ENCODE results near the gene CEBPZOS.
A peak's percentile ranks its signal among the peaks of the same experiment; 100 is the strongest.

CEBPZOS gene

DNA sequence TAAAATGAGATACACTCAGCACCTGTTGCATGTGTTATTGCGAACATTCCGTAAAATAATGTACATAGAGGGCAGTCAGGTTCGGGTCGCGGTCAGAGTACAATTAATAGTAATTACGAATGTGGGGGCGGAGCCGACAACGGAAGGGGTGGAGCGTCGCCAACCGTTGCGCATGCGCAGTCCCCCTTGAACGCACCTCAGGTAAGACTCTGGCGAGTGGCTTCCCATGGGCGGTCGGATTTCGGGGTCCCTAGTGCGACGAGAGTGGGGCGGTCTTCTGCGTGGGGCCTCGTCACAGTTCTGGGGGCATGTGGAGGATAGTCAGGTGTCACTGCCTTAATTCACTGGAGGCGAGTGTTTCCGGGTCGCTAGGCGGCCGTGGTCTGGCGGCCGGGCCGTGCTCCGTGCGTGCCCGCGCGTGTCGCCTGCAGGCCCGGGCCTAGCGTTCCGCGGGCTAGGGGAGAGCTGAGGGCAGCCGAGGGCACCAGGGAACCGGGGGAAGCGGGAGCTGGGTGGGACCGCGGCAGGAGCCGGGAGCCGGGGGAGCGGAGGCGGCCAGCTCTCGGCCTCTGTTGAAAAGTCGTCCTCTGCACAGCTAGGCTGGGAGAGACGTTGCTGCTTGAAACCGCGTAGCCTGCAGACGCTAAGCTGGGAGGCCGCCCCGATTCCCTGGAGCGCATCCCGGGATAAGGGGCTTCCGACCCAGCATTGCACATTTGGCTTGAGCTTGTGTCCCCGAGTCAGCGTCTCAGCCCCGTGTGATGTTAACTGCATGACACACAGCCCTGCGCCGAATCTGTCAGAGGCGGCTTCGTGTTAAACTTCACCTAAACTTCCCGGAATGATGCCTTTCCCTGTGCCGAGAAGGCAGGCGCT lies at the start of gene CEBPZOS:
CEBPZOS (plus strand) TSS at position 177 of the 876 bp plus-strand sequence. CDS start 3,209 bp downstream, outside the sequence.
- DNase-seq = peak; percentile 20

DNA sequence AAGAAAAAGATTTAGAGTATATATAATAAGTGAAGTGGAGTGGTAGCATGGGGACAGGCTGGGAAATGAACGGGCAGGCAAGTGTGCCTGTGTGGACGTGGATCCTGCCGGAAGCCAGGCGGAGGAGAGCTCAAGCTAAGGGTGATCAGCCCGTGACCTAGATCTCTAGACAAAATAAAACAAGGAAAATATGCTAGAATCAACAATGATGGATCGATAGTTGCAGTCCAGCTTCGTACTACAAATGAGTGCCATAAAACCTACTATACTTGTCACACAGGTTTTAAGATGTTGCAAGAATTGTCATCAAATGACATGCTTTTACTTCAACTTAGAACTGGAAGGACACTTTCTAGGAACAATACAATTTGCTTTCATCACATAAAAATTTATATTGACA lies 48.0 kb upstream of the CEBPZOS start:
- no peak for DNase-seq

- no peak for DNase-seq
These were observed 46.5 kb upstream of the CEBPZOS start for GRCh38 chr2:37149626-37150322.

- DNase-seq = no peak
These were observed 43.1 kb upstream of the CEBPZOS start for GRCh38 chr2:37153224-37153623.

- no peak for DNase-seq
These were observed 41.5 kb upstream of the CEBPZOS start for GRCh38 chr2:37154785-37155184.

- no peak for DNase-seq
These were observed 40.0 kb upstream of the CEBPZOS start for GRCh38 chr2:37156071-37156856.

GRCh38 chr2:37156857-37157714 lies 39.2 kb upstream of the CEBPZOS start, which contains the start of gene EIF2AK2:
Gene EIF2AK2 (minus strand): TSS chr2:37156980. CDS start chr2:37147806, 9,174 bp downstream.
- DNase-seq = peak; percentile 54

DNA sequence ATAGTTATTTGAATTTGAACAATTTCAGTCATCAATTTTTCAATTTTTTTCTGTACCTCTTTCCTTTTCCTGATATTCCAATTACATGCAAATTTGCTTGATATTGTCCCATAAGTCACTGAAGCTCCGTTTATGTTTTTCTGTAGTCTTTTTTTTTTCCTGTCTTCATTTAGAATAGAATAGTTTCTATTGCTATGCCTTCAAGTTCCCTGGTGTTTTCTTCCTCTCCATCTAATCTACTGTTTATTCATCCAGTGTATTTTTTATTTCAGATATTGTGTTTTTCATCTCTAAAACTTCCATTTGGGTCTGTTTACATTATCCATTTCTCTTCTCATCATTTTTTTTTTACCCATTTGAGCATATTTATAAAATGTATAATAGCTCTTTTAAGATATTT lies 31.5 kb upstream of the CEBPZOS start:
- no peak for DNase-seq

- no peak for DNase-seq
These were observed 28.6 kb upstream of the CEBPZOS start for GRCh38 chr2:37167636-37168180.

DNA sequence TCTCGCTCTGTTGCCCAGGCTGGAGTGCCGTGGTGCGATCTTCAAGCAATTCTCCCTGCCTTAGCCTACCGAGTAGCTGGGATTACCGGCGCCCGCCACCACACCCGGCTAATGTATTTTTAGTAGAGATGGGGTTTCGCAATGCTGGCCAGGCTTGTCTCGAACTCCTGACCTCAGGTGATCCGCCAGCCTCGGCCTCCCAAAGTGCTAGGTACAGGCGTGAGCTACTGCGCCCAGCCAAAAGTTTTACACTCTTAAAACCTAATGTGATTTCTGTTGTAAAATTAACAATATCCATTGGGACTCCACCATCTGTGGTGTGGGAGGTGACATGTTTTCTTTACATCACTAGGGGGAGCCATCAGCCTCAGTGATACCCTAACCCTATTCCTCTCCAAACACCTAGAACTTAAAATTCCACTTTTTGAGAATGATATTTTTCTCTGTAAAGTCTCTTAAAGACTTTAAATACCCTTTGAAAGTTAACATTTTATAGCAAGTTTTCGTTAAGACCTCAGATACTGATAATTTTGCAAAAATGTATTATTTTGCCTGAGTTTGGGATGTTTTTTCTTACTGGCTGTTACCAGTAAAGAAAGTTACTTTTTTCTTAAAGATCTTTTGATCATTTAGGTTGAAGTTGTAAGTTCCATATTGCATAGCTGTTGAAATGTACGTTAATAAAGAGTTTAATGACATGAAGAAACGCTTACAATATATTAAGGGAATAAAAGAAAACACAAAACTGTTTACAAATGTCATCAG lies 27.9 kb upstream of the CEBPZOS start:
- peak; percentile 8 for DNase-seq

- no peak for DNase-seq
These were observed 24.7 kb upstream of the CEBPZOS start for GRCh38 chr2:37171624-37171950.

DNA sequence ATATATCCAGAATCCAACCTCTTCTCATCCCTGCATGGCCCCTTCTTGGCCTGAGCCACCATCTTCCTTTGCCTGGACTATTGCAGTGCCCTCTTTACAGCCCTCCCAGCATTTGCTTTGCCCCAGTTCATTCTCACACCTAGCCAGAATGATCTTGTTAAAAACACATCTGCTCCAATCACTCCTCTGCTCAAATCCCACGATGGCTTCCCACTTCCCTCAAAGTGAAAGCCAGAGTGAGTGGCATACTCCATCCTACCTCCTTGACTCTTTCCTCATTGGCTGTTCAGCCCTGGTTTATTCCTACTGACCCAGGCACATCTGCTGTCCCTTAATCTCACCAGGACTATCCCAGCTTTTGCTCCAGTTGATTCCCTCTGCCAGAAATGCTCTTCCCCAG lies 22.6 kb upstream of the CEBPZOS start:
- DNase-seq = no peak

- DNase-seq = no peak
These were observed 16.2 kb upstream of the CEBPZOS start for GRCh38 chr2:37180006-37180639.

- no peak for DNase-seq
These were observed 15.7 kb upstream of the CEBPZOS start for GRCh38 chr2:37180640-37181039.

GRCh38 chr2:37181726-37182684 lies 14.3 kb upstream of the CEBPZOS start:
- DNase-seq = no peak

GRCh38 chr2:37188570-37188969 lies 7.7 kb upstream of the CEBPZOS start, which contains the start of gene SULT6B1:
Gene SULT6B1 (minus strand): TSS chr2:37188670. CDS start chr2:37188640, 30 bp downstream.
- no peak for DNase-seq

GRCh38 chr2:37189452-37190153 lies 6.7 kb upstream of the CEBPZOS start:
- DNase-seq = no peak

GRCh38 chr2:37190290-37190689 lies 6.0 kb upstream of the CEBPZOS start:
- no peak for DNase-seq

DNA sequence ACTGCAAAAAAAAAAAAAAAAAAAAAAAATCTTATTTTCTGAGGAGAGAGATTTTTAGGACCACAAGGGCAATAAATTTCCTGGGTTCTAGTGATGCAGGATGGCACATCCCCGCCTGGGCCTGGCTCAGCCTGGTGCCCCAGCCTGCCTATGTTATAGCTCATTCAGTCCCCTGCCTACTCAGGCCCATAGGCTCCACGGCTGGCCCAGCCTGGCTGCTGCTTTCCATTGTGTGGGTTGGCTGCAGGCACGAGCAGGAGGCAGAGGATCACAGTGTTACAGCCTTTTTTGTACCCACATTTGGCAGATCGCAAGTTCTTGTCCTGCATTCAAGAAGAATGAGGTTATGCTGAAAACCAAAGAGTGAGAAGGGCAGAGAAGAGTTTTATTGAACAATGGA lies 5.0 kb upstream of the CEBPZOS start:
- no peak for DNase-seq

Data from NCI-H446 treated with DMSO at 0.1 percent for 48 hours (cell line).